NB4 (cell line): Measurements from ENCODE around the gene ARHGAP4.

Source experiments
- CTCF ChIP-seq: IDR thresholded peaks from one replicate; pipeline ENCODE4 v1.5.1; 2012; ENCODE audit warnings: low read depth, low read length
- MYC ChIP-seq: IDR thresholded peaks from 2 replicates; pipeline ENCODE4 v1.6.1; 2011; ENCODE audit warnings: low read depth, low read length

GRCh38 chrX:153939573-153939972, 13.5 kb upstream of the ARHGAP4 start:
- no peak for TF ChIP-seq CTCF
- TF ChIP-seq MYC = no peak
